H9 (cell line): ENCODE results near the gene TMEM44. TPM values are rescaled to one million over a fixed set of nuclear protein-coding genes. Genes with fewer than 3 reads are reported as not detected.

Experiments
- DNase-seq: peaks from one replicate; pipeline ENCODE4 v3.0.0-alpha.2; 2017
- H2AFZ ChIP-seq: one replicate; pipeline ENCODE4 v1.6.1; 2013; ENCODE audit warnings: mild to moderate bottlenecking, low read length, control low read depth, moderate library complexity
- H2AK5ac ChIP-seq: 2 replicates; pipeline ENCODE4 v1.6.1; 2013; ENCODE audit warnings: low read length, control low read depth, mixed read lengths; ENCODE audit not compliant: insufficient read length
- H2BK120ac ChIP-seq: one replicate; pipeline ENCODE4 v1.6.1; 2013; ENCODE audit warnings: low read depth, mild to moderate bottlenecking, low read length, control low read depth, inconsistent platforms; ENCODE audit not compliant: poor library complexity, severe bottlenecking
- H2BK12ac ChIP-seq: 2 replicates; pipeline ENCODE4 v1.6.1; 2013; ENCODE audit warnings: low read length, control low read depth, mixed read lengths, low read depth; ENCODE audit not compliant: insufficient read length
- H2BK15ac ChIP-seq: 2 replicates; pipeline ENCODE4 v1.6.1; 2013; ENCODE audit warnings: low read depth, low read length, control low read depth
- H2BK20ac ChIP-seq: one replicate; pipeline ENCODE4 v1.6.1; 2013; ENCODE audit warnings: low read depth, mild to moderate bottlenecking, low read length, control low read depth, inconsistent platforms; ENCODE audit not compliant: poor library complexity, severe bottlenecking
- H2BK5ac ChIP-seq: 2 replicates; pipeline ENCODE4 v1.6.1; 2013; ENCODE audit warnings: low read length, control low read depth, mixed read lengths; ENCODE audit not compliant: insufficient read length
- H3K14ac ChIP-seq: 2 replicates; pipeline ENCODE4 v1.6.1; 2013; ENCODE audit warnings: low read length, control low read depth; ENCODE audit not compliant: insufficient read depth
- H3K18ac ChIP-seq: 2 replicates; pipeline ENCODE4 v1.6.1; 2013; ENCODE audit warnings: low read depth, mild to moderate bottlenecking, mixed read lengths, low read length, control low read depth; ENCODE audit not compliant: insufficient read length
- H3K23ac ChIP-seq: 2 replicates; pipeline ENCODE4 v1.6.1; 2013; ENCODE audit warnings: low read length, control low read depth, mixed read lengths, low read depth; ENCODE audit not compliant: insufficient read length
- H3K23me2 ChIP-seq: 2 replicates; pipeline ENCODE4 v1.6.1; 2013; ENCODE audit warnings: low read depth, mild to moderate bottlenecking, mixed read lengths, low read length, control low read depth; ENCODE audit not compliant: insufficient read length, poor library complexity, severe bottlenecking
- H3K27ac ChIP-seq: 2 replicates; pipeline ENCODE4 v1.5.1; 2013; ENCODE audit warnings: low read length, control low read depth, mixed read lengths, low read depth; ENCODE audit not compliant: insufficient read length
- H3K27me3 ChIP-seq: 2 replicates; pipeline ENCODE4 v1.6.1; 2013; ENCODE audit warnings: low read length, control low read depth, inconsistent platforms; ENCODE audit not compliant: insufficient read depth
- H3K4ac ChIP-seq: 2 replicates; pipeline ENCODE4 v1.6.1; 2013; ENCODE audit warnings: low read depth, mild to moderate bottlenecking, control low read depth, inconsistent platforms, low read length, moderate library complexity
- H3K4me1 ChIP-seq: 2 replicates; pipeline ENCODE4 v1.6.1; 2013; ENCODE audit warnings: low read length, control low read depth, inconsistent platforms; ENCODE audit not compliant: insufficient read depth
- H3K4me2 ChIP-seq: 2 replicates; pipeline ENCODE4 v1.6.1; 2013; ENCODE audit warnings: low read length, control low read depth, mixed read lengths; ENCODE audit not compliant: insufficient read length, insufficient read depth
- H3K56ac ChIP-seq: 2 replicates; pipeline ENCODE4 v1.6.1; 2013; ENCODE audit warnings: low read depth, mild to moderate bottlenecking, mixed read lengths, low read length, control low read depth; ENCODE audit not compliant: insufficient read length
- H3K79me1 ChIP-seq: 2 replicates; pipeline ENCODE4 v1.6.1; 2013; ENCODE audit warnings: low read depth, mild to moderate bottlenecking, moderate library complexity, low read length, control low read depth, inconsistent platforms; ENCODE audit not compliant: insufficient read depth, poor library complexity, severe bottlenecking
- H3K79me2 ChIP-seq: 2 replicates; pipeline ENCODE4 v1.6.1; 2013; ENCODE audit warnings: low read length, control low read depth, inconsistent platforms; ENCODE audit not compliant: insufficient read depth
- H3K9ac ChIP-seq: 2 replicates; pipeline ENCODE4 v1.6.1; 2013; ENCODE audit warnings: low read length, control low read depth, mixed read lengths; ENCODE audit not compliant: insufficient read length; ENCODE audit errors: extremely low read depth
- H3K9me3 ChIP-seq: one replicate; pipeline ENCODE4 v1.6.1; 2013; ENCODE audit warnings: low read depth, low read length, inconsistent platforms; ENCODE audit not compliant: control insufficient read depth
- H3T11ph ChIP-seq: one replicate; pipeline ENCODE4 v1.6.1; 2013; ENCODE audit warnings: mild to moderate bottlenecking, low read length, control low read depth, inconsistent platforms
- H4K20me1 ChIP-seq: one replicate; pipeline ENCODE4 v1.6.1; 2013; ENCODE audit not compliant: control insufficient read depth, insufficient read length, insufficient read depth
- H4K5ac ChIP-seq: 2 replicates; pipeline ENCODE4 v1.6.1; 2013; ENCODE audit warnings: low read depth, mild to moderate bottlenecking, mixed read lengths, low read length, control low read depth; ENCODE audit not compliant: insufficient read length
- H4K8ac ChIP-seq: replicated peaks from 2 replicates; pipeline ENCODE4 v1.6.1; 2013; ENCODE audit warnings: low read length, control low read depth, mixed read lengths, low read depth; ENCODE audit not compliant: insufficient read length
- H4K91ac ChIP-seq: 2 replicates; pipeline ENCODE4 v1.6.1; 2013; ENCODE audit warnings: low read depth, mild to moderate bottlenecking, moderate library complexity, mixed read lengths, low read length, control low read depth; ENCODE audit not compliant: insufficient read length
- H3K27ac Mint-ChIP-seq, 3 experiments: 2 replicates in 2 of 3; 3 replicates in 1 of 3; pipeline ENCODE4 v1.8.0; 2020 to 2021; ENCODE audit warnings: mixed read lengths in 3 of 3, mild to moderate bottlenecking in 1 of 3, moderate library complexity in 1 of 3
- H3K27me3 Mint-ChIP-seq: 2 replicates; pipeline ENCODE4 v1.8.0; 2021; ENCODE audit warnings: low read depth, mild to moderate bottlenecking, moderate library complexity, mixed read lengths
- H3K36me3 Mint-ChIP-seq, 3 experiments: 2 replicates in 2 of 3; 3 replicates in 1 of 3; pipeline ENCODE4 v1.8.0; 2020 to 2021; ENCODE audit warnings: low read depth in 3 of 3, mixed read lengths in 3 of 3; ENCODE audit not compliant: insufficient read depth in 1 of 3
- H3K4me1 Mint-ChIP-seq, 2 experiments: 2 replicates each; pipeline ENCODE4 v1.8.0; 2020; ENCODE audit warnings: mixed read lengths in 2 of 2
- H3K4me3 Mint-ChIP-seq, 2 experiments: 2 replicates in 1 of 2; 3 replicates in 1 of 2; pipeline ENCODE4 v1.8.0; 2020 to 2021; ENCODE audit warnings: mild to moderate bottlenecking in 2 of 2, mixed read lengths in 2 of 2, moderate library complexity in 1 of 2
- H3K9me3 Mint-ChIP-seq, 2 experiments: 2 replicates in 1 of 2; 3 replicates in 1 of 2; pipeline ENCODE4 v1.8.0; 2020; ENCODE audit warnings: mild to moderate bottlenecking in 2 of 2, mixed read lengths in 2 of 2, moderate library complexity in 1 of 2
- CTCF ChIP-seq: fragments of 200-600 bp; sonication (generic); conservative IDR thresholded peaks from 3 replicates; pipeline ENCODE4 v1.8.0; 2021; ENCODE audit warnings: antibody characterized with exemption, mild to moderate bottlenecking
- WGBS: extraction: QIAGEN DNeasy Blood & Tissue Kit; methylation state at CpG from one replicate; pipeline ENCODE4 v1.1.7; 2013; ENCODE audit warnings: missing lambda C conversion rate, low lambda C conversion rate, mixed read lengths; ENCODE audit not compliant: insufficient read length; ENCODE audit errors: extremely low coverage; 5-methylcytosine and 5-hydroxymethylcytosine counted together
- total RNA-seq: library from RNA; stranded (reverse); gene quantifications from 2 replicates; pipeline ENCODE4 v1.2.1, GENCODE V29; 2021

Gene TMEM44
- total RNA-seq, 1 experiment from 2014 or later: 19.8 TPM

GRCh38 chr3:194617143-194617671 lies 16.0 kb downstream of the TMEM44 start:
- no CpG with 5 or more reads among the region's 14 CpGs for WGBS

More at GRCh38 chr3:194617143-194617671, 16.0 kb downstream of the TMEM44 start:
- Histone ChIP-seq H3K9ac (no peak overlapping the region), H3K18ac (no peak overlapping the region), H3T11ph (no peak overlapping the region), H2BK12ac (no peak overlapping the region), H3K79me2 (no peaks in the 10 kb centered on the region), H4K91ac (no peak overlapping the region), H3K27ac (no peak overlapping the region), H3K23ac (no peak overlapping the region), H3K4me2 (no peak overlapping the region), H3K27me3 (no peaks in the 10 kb centered on the region), H4K5ac (no peak overlapping the region), H4K8ac (no peak overlapping the region), H4K20me1 (no peaks in the 10 kb centered on the region), H2BK15ac (no peak overlapping the region), H3K4me1 (no peaks in the 10 kb centered on the region), H2AK5ac (no peak overlapping the region), H2AFZ (no peak overlapping the region), H2BK20ac (no peak overlapping the region), H3K14ac (no peak overlapping the region), H3K9me3 (no peaks in the 10 kb centered on the region), H3K23me2 (no peaks in the 10 kb centered on the region), H3K56ac (no peak overlapping the region), H2BK5ac (no peak overlapping the region), H3K4ac (no peak overlapping the region), H2BK120ac (no peak overlapping the region), H3K79me1 (no peaks in the 10 kb centered on the region)
- Mint-ChIP-seq H3K36me3 (peaks cover 5 to 24% (median 10%) of the 10 kb centered on the region in 3 experiments), H3K9me3 (no peaks in the 10 kb centered on the region), H3K27me3 (no peaks in the 10 kb centered on the region), H3K27ac (peak overlapping the region in 2 of 3 experiments; percentile 41 to 85; a peak in 3 of 7 replicates), H3K4me3 (no peak overlapping the region), H3K4me1 (peaks cover 6 to 7% of the 10 kb centered on the region in 2 experiments; a peak in 3 of 4 replicates)
- no peak for TF ChIP-seq CTCF
- DNase-seq: peak; percentile 46
